Measurements from ENCODE around the gene NUP43.

DNA sequence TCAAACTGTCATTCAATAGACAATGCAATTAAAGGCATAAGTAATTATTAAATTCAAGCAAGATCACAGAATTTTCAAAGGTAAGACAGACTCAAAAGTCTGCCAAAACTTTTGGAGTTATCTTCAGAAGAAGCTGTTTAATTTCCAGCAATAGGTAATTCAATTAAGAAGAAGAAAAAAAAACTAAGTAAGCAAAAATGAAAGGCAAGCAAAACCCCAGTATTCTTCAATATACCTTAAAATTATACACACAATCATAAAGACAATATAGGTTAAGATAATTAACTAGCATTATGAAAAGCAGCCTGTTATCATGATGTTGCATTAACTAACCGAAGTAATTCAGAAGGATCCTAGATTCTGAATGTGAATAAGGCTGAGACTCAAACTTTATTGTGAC, 31.9 kb downstream of the NUP43 start:
- TF ChIP-seq, protein P1, sequence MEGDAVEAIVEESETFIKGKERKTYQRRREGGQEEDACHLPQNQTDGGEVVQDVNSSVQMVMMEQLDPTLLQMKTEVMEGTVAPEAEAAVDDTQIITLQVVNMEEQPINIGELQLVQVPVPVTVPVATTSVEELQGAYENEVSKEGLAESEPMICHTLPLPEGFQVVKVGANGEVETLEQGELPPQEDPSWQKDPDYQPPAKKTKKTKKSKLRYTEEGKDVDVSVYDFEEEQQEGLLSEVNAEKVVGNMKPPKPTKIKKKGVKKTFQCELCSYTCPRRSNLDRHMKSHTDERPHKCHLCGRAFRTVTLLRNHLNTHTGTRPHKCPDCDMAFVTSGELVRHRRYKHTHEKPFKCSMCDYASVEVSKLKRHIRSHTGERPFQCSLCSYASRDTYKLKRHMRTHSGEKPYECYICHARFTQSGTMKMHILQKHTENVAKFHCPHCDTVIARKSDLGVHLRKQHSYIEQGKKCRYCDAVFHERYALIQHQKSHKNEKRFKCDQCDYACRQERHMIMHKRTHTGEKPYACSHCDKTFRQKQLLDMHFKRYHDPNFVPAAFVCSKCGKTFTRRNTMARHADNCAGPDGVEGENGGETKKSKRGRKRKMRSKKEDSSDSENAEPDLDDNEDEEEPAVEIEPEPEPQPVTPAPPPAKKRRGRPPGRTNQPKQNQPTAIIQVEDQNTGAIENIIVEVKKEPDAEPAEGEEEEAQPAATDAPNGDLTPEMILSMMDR (IDR thresholded peaks at IDR 0.05; ENCODE audit: low read depth, low read length, poor library complexity, severe bottlenecking): no peak
- TF ChIP-seq EZH2phosphoT487 (IDR thresholded peaks at IDR 0.05; ENCODE audit: borderline replicate concordance, low read length): no peak

All from DOHH2 (cell line).